Testis (tissue), 2 donors: Measurements from ENCODE around the gene ERN2.

Source experiments
- POLR2A ChIP-seq: fragments of 450-650 bp; IDR thresholded peaks from one replicate; pipeline ENCODE4 v1.6.1; 2017; ENCODE audit warnings: antibody characterized with exemption, mild to moderate bottlenecking, moderate library complexity
- TF ChIP-seq, protein P1 (sequence below), 3 experiments: fragments of 450-650 bp in 2 of 3; fragments of 200-600 bp in 1 of 3; sonication (generic) in 1 of 3; IDR thresholded peaks; one replicate each; pipeline ENCODE4 v1.5.1; 2016 to 2019; ENCODE audit warnings: antibody characterized with exemption in 3 of 3, mild to moderate bottlenecking in 2 of 3, moderate library complexity in 1 of 3

DNA sequence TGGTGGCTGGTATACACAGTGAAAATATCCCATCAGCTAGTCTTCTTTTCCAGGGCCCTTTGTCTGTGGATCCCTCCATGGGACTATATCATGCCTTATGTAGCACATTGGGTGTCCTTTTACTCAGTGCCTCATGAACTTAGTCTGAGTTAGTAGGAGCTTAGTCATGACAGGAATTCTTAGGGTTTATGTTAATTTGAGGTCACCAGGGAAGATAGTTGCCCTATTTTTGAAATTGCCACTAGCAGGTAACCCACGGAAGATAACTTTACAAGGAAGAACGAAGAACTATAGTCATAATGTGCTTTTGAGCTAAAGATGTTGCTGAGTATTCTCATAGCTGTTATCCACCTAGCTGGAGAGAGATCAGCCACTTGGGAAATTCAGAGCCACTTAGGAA is 49.1 kb downstream of the ERN2 start:
- TF ChIP-seq, protein P1, sequence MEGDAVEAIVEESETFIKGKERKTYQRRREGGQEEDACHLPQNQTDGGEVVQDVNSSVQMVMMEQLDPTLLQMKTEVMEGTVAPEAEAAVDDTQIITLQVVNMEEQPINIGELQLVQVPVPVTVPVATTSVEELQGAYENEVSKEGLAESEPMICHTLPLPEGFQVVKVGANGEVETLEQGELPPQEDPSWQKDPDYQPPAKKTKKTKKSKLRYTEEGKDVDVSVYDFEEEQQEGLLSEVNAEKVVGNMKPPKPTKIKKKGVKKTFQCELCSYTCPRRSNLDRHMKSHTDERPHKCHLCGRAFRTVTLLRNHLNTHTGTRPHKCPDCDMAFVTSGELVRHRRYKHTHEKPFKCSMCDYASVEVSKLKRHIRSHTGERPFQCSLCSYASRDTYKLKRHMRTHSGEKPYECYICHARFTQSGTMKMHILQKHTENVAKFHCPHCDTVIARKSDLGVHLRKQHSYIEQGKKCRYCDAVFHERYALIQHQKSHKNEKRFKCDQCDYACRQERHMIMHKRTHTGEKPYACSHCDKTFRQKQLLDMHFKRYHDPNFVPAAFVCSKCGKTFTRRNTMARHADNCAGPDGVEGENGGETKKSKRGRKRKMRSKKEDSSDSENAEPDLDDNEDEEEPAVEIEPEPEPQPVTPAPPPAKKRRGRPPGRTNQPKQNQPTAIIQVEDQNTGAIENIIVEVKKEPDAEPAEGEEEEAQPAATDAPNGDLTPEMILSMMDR (IDR thresholded peaks at IDR 0.05), result no peak
- no peak for TF ChIP-seq POLR2A
